SK-N-SH (cell line): ENCODE measurements around the gene RETSAT. TPM values are rescaled to one million over a fixed set of nuclear protein-coding genes. Genes with fewer than 3 reads are reported as not detected.
"Not testable (repeated sequence)": the region's sequence is repeated elsewhere in the genome, so short reads cannot be mapped to it uniquely, and the experiment has no call there.

Source experiments
- CTCF ChIA-PET: fragments of 300-600, 350-600 bp; formaldehyde crosslinking; extraction: SDS; loops from one replicate; lab custom pipeline; 2021; lab: Yijun Ruan, JAX
- POLR2A ChIA-PET: fragments of 350-600 bp; sonication (Branson Sonifier 250); formaldehyde crosslinking; extraction: SDS; loops from one replicate; lab custom pipeline; 2020; ENCODE audit warnings: antibody characterized with exemption, inconsistent platforms; lab: Yijun Ruan, JAX
- DNase-seq: peaks from one replicate; pipeline ENCODE4 v3.0.0; 2012
- H2AFZ ChIP-seq: fragments of 200-600 bp; sonication (generic); 2 replicates; pipeline ENCODE4 v1.8.1; 2016; ENCODE audit warnings: antibody characterized with exemption, mild to moderate bottlenecking, low read depth
- H3F3A ChIP-seq: fragments of 200-600 bp; sonication (generic); replicated peaks from 2 replicates; pipeline ENCODE3; 2016; ENCODE audit warnings: antibody characterized with exemption, mild to moderate bottlenecking; ENCODE audit not compliant: insufficient read depth
- H3K27ac ChIP-seq, 2 experiments: fragments of 200-500 bp in 1 of 2; fragments of 200-600 bp in 1 of 2; sonication (Bioruptor generic) in 1 of 2; sonication (generic), shearing (Covaris generic) in 1 of 2; 2 replicates each; pipeline versions ENCODE4 v1.5.1 to v1.6.1; 2014 to 2016; ENCODE audit warnings: low read depth in 2 of 2, inconsistent platforms in 1 of 2, low read length in 1 of 2, mild to moderate bottlenecking in 1 of 2, mixed read lengths in 1 of 2
- H3K27me3 ChIP-seq: fragments of 200-600 bp; sonication (generic), shearing (Covaris generic); 2 replicates; pipeline ENCODE4 v1.6.1; 2016; ENCODE audit warnings: mixed run types; ENCODE audit not compliant: insufficient read depth
- H3K36me3 ChIP-seq, 2 experiments: fragments of 200-500 bp in 1 of 2; fragments of 200-600 bp in 1 of 2; sonication (Bioruptor generic) in 1 of 2; sonication (generic) in 1 of 2; replicated peaks in 1 of 2; 2 replicates each; pipeline versions ENCODE3 to v1.5.1; 2014 to 2016; ENCODE audit warnings: low read length in 1 of 2, mild to moderate bottlenecking in 1 of 2; ENCODE audit not compliant: insufficient read depth in 2 of 2, control insufficient read depth in 1 of 2
- H3K4me1 ChIP-seq, 2 experiments: fragments of 200-500 bp in 1 of 2; fragments of 200-600 bp in 1 of 2; sonication (Bioruptor generic) in 1 of 2; sonication (generic), shearing (Covaris generic) in 1 of 2; 2 replicates each; pipeline versions ENCODE4 v1.5.1 to v1.6.1; 2014 to 2016; ENCODE audit warnings: low read depth in 1 of 2, low read length in 1 of 2, mixed run types in 1 of 2; ENCODE audit not compliant: insufficient read depth in 2 of 2, control insufficient read depth in 1 of 2
- H3K4me2 ChIP-seq: fragments of 200-600 bp; sonication (generic), shearing (Covaris generic); 2 replicates; pipeline ENCODE4 v1.6.1; 2017; ENCODE audit warnings: mixed run types
- H3K4me3 ChIP-seq, 2 experiments: fragments of 200-500 bp in 1 of 2; fragments of 200-600 bp in 1 of 2; sonication (Bioruptor generic) in 1 of 2; sonication (generic), shearing (Covaris generic) in 1 of 2; 2 replicates each; pipeline versions ENCODE4 v1.5.1 to v1.8.1; 2014 to 2016; ENCODE audit warnings: low read depth in 2 of 2, inconsistent platforms in 1 of 2, low read length in 1 of 2, mild to moderate bottlenecking in 1 of 2, mixed read lengths in 1 of 2, moderate library complexity in 1 of 2
- H3K79me2 ChIP-seq: fragments of 200-600 bp; sonication (generic); 2 replicates; pipeline ENCODE4 v1.8.1; 2017; ENCODE audit warnings: mild to moderate bottlenecking; ENCODE audit not compliant: insufficient read depth
- H3K9ac ChIP-seq: fragments of 200-600 bp; sonication (generic); 2 replicates; pipeline ENCODE4 v1.6.1; 2017; ENCODE audit warnings: mixed run types
- H3K9me2 ChIP-seq: fragments of 200-600 bp; sonication (generic); 2 replicates; pipeline ENCODE4 v1.6.1; 2017; ENCODE audit warnings: mixed run types
- H3K9me3 ChIP-seq: fragments of 200-600 bp; sonication (generic); 2 replicates; pipeline ENCODE4 v1.6.1; 2017; ENCODE audit warnings: mixed run types, mild to moderate bottlenecking, moderate library complexity
- H4K20me1 ChIP-seq: fragments of 200-600 bp; sonication (generic); 2 replicates; pipeline ENCODE4 v1.6.1; 2017; ENCODE audit warnings: mild to moderate bottlenecking, mixed run types; ENCODE audit not compliant: insufficient read depth
- EZH2phosphoT487 ChIP-seq: fragments of 200-600 bp; sonication (generic); IDR thresholded peaks from 2 replicates; pipeline ENCODE4 v1.6.1; 2017; ENCODE audit warnings: low read depth, mixed run types, mild to moderate bottlenecking, antibody characterized with exemption, moderate library complexity, borderline replicate concordance
- GATA2 ChIP-seq: sonication (generic); formaldehyde crosslinking; IDR thresholded peaks from 2 replicates; pipeline ENCODE4 v1.5.0; 2020; ENCODE audit warnings: mild to moderate bottlenecking, missing genetic modification reagents
- JUND ChIP-seq: IDR thresholded peaks from 2 replicates; pipeline ENCODE4 v1.4.0; 2012
- NFIC ChIP-seq: IDR thresholded peaks from 2 replicates; pipeline ENCODE4 v1.4.0; 2012; ENCODE audit warnings: borderline replicate concordance
- POLR2AphosphoS5 ChIP-seq: IDR thresholded peaks from 2 replicates; pipeline ENCODE4 v1.6.1; 2012; ENCODE audit warnings: low read depth, low read length
- RCOR1 ChIP-seq: fragments of 150-350 bp; IDR thresholded peaks from 2 replicates; pipeline ENCODE4 v1.6.1; 2017; ENCODE audit warnings: antibody characterized with exemption, low read length
- RFX5 ChIP-seq: IDR thresholded peaks from 2 replicates; pipeline ENCODE4 v1.6.1; 2012; ENCODE audit warnings: mild to moderate bottlenecking, improper control_type of control experiment, low read length
- TCF12 ChIP-seq: IDR thresholded peaks from 2 replicates; pipeline ENCODE4 v1.4.0; 2012
- WGBS: methylation state at CpG from one replicate; pipeline ENCODE4 v1.1.6; 2017; ENCODE audit warnings: low lambda C conversion rate; 5-methylcytosine and 5-hydroxymethylcytosine counted together
- polyA plus RNA-seq, 3 experiments: library from polyadenylated mRNA; depleted of rRNA; stranded (reverse); fragments of >200 nt; gene quantifications; 2 replicates each; pipeline ENCODE4 v1.2.3, GENCODE V29; 2012
- TF ChIP-seq, protein P1 (sequence below): fragments of 150-350 bp; IDR thresholded peaks from 2 replicates; pipeline ENCODE4 v1.6.1; 2016; ENCODE audit warnings: mild to moderate bottlenecking, low read depth, low read length
- TF ChIP-seq, protein P2 (sequence below): IDR thresholded peaks from 2 replicates; pipeline ENCODE4 v1.4.0; 2012; ENCODE audit warnings: low read depth, borderline replicate concordance
- TF ChIP-seq, protein P3 (sequence below): IDR thresholded peaks from 2 replicates; pipeline ENCODE4 v1.4.0; 2012; ENCODE audit warnings: low read depth, borderline replicate concordance

RETSAT gene
- polyA plus RNA-seq, 1 of the 3 experiments (the other 2 are of a cell fraction), result 28.0 TPM

DNA sequence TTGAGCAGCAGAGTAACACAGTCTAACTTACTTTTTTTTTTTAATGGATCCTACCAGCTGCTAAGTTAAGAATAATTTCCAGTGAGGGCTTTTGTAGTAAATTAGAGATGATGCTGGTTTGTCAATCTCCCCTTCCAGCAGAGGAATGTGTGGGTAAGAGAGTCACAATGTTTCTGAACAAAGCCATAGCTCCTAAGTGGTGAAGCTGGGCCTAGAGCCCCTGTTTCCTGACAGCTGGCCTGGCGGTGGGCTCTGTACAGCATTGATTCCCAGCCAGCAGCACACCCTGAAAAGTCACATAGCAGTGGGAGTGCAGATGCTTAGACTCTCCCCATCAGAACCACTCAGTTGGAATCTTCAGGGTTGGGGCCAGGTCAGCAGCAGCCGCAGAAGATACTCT is 31.4 kb upstream of the RETSAT start (continued):
- TF ChIP-seq TCF12, result no peak

DNA sequence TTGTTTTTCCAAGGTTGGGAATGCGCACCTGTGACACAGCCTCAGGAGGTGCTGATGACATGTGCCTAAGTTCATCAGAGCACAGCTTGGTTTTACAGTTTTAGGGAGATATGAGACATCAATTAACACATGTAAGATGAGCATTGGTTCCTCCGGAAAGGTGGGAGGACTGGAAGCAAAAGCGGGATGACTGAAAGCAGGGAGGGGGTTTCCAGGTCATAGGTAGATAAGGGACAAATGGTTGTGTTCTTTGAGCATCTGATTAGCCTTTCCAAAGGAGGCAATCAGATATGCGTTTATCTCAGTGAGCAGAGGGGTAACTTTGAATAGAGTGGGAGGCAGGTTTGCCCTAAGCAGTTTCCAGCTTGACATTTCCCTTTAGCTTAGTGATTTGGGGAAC is 29.5 kb upstream of the RETSAT start:
- H3K4me2 ChIP-seq, result no peak overlapping the region

DNA sequence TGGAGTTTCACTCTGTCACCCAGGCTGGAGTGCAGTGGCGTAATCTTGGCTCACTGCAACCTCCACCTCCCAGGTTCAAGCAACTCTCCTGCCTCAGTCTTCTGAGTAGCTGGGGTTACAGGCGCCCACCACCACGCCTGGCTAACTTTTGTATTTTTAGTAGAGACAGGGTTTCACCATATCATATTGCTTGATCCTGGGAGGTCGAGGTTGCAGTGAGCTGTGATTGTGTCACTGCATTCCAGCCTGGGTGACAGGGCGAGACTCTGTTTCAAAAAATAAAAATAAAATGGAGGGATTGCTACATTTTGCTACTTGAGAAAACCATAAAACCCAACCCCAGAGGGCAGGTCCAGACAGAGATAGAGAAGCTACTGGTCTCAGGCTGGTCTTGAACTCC is 28.8 kb upstream of the RETSAT start:
- H4K20me1 ChIP-seq, H3F3A ChIP-seq, H3K27me3 ChIP-seq, H3K9me2 ChIP-seq, H3K9me3 ChIP-seq, POLR2A ChIA-PET, H3K79me2 ChIP-seq, H3K4me1 ChIP-seq, H2AFZ ChIP-seq, H3K4me2 ChIP-seq, H3K4me3 ChIP-seq, DNase-seq, H3K9ac ChIP-seq, H3K27ac ChIP-seq: not testable (repeated sequence)
- peaks cover 15 to 47% of the 10 kb centered on the region in 2 experiments for H3K36me3 ChIP-seq
- 94% methylated on average over 5 of the region's 5 CpGs for whole genome bisulfite sequencing
- CTCF ChIA-PET, result interaction anchor here (1.1 kb wide), 1 partner anchor 37 kb away, joined by 3 read pairs; no protein-coding TSS in a partner anchor

More for the DNA sequence above, 29.5 kb upstream of the RETSAT start:
- no peaks in the 10 kb centered on the region for H3K9me3 ChIP-seq
- TF ChIP-seq NFIC, result no peak
- TF ChIP-seq, protein P1, sequence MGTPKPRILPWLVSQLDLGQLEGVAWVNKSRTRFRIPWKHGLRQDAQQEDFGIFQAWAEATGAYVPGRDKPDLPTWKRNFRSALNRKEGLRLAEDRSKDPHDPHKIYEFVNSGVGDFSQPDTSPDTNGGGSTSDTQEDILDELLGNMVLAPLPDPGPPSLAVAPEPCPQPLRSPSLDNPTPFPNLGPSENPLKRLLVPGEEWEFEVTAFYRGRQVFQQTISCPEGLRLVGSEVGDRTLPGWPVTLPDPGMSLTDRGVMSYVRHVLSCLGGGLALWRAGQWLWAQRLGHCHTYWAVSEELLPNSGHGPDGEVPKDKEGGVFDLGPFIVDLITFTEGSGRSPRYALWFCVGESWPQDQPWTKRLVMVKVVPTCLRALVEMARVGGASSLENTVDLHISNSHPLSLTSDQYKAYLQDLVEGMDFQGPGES, result no peak
- no peak for TF ChIP-seq POLR2AphosphoS5
- TF ChIP-seq GATA2 (CRISPR knock-in tag), result no peak
- TF ChIP-seq, protein P2, sequence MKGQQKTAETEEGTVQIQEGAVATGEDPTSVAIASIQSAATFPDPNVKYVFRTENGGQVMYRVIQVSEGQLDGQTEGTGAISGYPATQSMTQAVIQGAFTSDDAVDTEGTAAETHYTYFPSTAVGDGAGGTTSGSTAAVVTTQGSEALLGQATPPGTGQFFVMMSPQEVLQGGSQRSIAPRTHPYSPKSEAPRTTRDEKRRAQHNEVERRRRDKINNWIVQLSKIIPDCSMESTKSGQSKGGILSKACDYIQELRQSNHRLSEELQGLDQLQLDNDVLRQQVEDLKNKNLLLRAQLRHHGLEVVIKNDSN, result no peak
- TF ChIP-seq RCOR1, result no peak
- TF ChIP-seq, protein P3, sequence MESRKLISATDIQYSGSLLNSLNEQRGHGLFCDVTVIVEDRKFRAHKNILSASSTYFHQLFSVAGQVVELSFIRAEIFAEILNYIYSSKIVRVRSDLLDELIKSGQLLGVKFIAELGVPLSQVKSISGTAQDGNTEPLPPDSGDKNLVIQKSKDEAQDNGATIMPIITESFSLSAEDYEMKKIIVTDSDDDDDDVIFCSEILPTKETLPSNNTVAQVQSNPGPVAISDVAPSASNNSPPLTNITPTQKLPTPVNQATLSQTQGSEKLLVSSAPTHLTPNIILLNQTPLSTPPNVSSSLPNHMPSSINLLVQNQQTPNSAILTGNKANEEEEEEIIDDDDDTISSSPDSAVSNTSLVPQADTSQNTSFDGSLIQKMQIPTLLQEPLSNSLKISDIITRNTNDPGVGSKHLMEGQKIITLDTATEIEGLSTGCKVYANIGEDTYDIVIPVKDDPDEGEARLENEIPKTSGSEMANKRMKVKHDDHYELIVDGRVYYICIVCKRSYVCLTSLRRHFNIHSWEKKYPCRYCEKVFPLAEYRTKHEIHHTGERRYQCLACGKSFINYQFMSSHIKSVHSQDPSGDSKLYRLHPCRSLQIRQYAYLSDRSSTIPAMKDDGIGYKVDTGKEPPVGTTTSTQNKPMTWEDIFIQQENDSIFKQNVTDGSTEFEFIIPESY, result no peak
- no peak for TF ChIP-seq RFX5
- no peak for TF ChIP-seq EZH2phosphoT487
- no peak for TF ChIP-seq JUND
- TF ChIP-seq, all 33 proteins: peak for 0
- H3K4me3 ChIP-seq, result no peak overlapping the region
- CTCF ChIA-PET, result interaction anchor here (1.1 kb wide), 1 partner anchor 36 kb away, joined by 3 read pairs; no protein-coding TSS in a partner anchor
- no peaks in the 10 kb centered on the region for H3K27me3 ChIP-seq
- no peaks in the 10 kb centered on the region for H3K79me2 ChIP-seq
- 90% methylated on average over 4 of the region's 4 CpGs for WGBS
- H3K27ac ChIP-seq, result no peak overlapping the region
- H4K20me1 ChIP-seq, result no peaks in the 10 kb centered on the region
- H3K4me1 ChIP-seq, result no peaks in the 10 kb centered on the region
- H2AFZ ChIP-seq, result no peak overlapping the region
- no peak for DNase-seq
- no peak overlapping the region for H3K9ac ChIP-seq
- no peaks in the 10 kb centered on the region for H3K9me2 ChIP-seq
- H3F3A ChIP-seq, result no peaks in the 10 kb centered on the region
- H3K36me3 ChIP-seq, result peaks cover 15 to 40% of the 10 kb centered on the region in 2 experiments
- POLR2A ChIA-PET, result no interaction called here
